Measurements from ENCODE around the gene TRIM15. TPM values are rescaled to one million over a fixed set of nuclear protein-coding genes. Genes with fewer than 3 reads are reported as not detected.
A peak's percentile ranks its signal among the peaks of the same experiment; 100 is the strongest.

TRIM15 gene
- total and polyA plus RNA-seq, 9 of the 15 experiments (the other 6 are each of a cell fraction or from before 2014, with no cell fraction given) = 0.06 to 2.6 (median 0.83) TPM

DNA sequence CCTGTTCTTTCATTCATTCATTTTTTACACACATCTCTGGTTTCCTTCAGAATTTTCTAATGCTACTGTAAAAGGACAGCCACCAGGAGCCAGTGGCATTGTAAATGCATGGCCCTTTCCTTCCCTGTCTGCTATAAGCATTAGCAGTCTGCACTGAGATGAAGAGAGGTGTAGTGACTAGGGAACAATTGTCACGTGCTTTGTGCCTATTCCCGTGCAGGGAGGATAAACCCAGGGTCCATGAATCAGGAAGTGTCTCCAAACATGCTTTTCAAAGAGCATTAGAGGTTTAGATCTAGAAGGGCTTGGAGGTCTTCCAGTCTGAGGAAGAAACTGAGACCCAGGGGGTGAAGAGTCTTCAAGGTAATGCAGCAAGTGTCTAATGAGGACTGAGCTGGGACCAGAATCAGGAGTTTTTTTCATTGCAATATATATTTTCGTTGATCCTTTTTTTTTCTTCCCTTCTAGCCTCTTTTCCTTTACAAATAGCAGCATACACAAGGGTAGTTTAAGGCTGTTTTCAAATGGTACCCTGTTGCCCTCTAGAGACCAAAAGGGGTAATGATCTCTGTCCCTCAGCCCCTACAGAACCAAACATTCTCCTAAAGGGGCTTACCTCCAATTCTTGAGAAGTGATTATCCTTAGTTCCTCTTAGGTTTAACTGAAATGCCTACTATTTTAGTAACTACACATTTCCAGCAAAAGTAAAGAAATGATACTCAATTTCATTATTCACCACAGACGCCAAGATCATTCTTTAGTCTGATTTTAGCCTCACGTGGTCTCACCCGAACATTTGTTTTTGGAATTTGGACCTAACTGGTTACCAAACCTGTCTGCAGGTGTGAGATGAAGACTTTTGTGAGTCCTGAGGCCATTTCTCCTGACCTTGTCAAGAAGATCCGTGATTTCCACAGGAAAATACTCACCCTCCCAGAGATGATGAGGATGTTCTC is 6.6 kb downstream of the TRIM15 start (continued):
- TF ChIP-seq ATF3 (IDR thresholded peaks at IDR 0.05) (no peak), ATF3 (CRISPR knock-in tag; conservative IDR thresholded peaks at IDR 0.05) (no peak), POLR2B (IDR thresholded peaks at IDR 0.05; ENCODE audit: low read depth, partially characterized antibody) (no peak), RB1 (IDR thresholded peaks at IDR 0.05; ENCODE audit: low read depth) (0 out of 2 replicates have a peak, but pooled peaks have one; percentile 40), ZKSCAN8 (CRISPR knock-in tag; IDR thresholded peaks at IDR 0.05) (no peak), SRSF3 (IDR thresholded peaks at IDR 0.05; ENCODE audit: insufficient read depth, low read length) (no peak), SMAD2 (IDR thresholded peaks at IDR 0.05; ENCODE audit: low read depth, low read length) (no peak), ELF4 (CRISPR knock-in tag; IDR thresholded peaks at IDR 0.05) (no peak), NCOR1 (IDR thresholded peaks at IDR 0.05) (no peak), PHTF2 (CRISPR knock-in tag; IDR thresholded peaks at IDR 0.05) (no peak), STAG1 (CRISPR knock-in tag; IDR thresholded peaks at IDR 0.05; ENCODE audit: borderline replicate concordance) (no peak), HDAC2 (IDR thresholded peaks at IDR 0.05) (no peak), FOSL1 (tag; conservative IDR thresholded peaks at IDR 0.05) (no peak), ZNF217 (CRISPR knock-in tag; IDR thresholded peaks at IDR 0.05) (no peak), ZNF431 (CRISPR knock-in tag; IDR thresholded peaks at IDR 0.05) (no peak), SPI1 (IDR thresholded peaks at IDR 0.05; ENCODE audit: borderline replicate concordance, low read depth, low read length) (no peak), FOXA3 (CRISPR knock-in tag; conservative IDR thresholded peaks at IDR 0.05 in 1 of 2, IDR thresholded peaks at IDR 0.05 in 1 of 2) (no peak), CHD1 (IDR thresholded peaks at IDR 0.05; ENCODE audit: low read length) (no peak), ZNF586 (CRISPR knock-in tag; conservative IDR thresholded peaks at IDR 0.05) (no peak), CC2D1A (IDR thresholded peaks at IDR 0.05) (no peak), SIX5 (IDR thresholded peaks at IDR 0.05; ENCODE audit: borderline replicate concordance in 1 of 2, insufficient read depth in 1 of 2, low read depth in 1 of 2, low read length in 2 of 2) (no peak), SMC3 (conservative IDR thresholded peaks at IDR 0.05; ENCODE audit: insufficient read depth, low read depth, low read length) (peak; percentile 63), JUND (IDR thresholded peaks at IDR 0.05; ENCODE audit: borderline replicate concordance, low read depth, low read length) (no peak), JUND (tag; IDR thresholded peaks at IDR 0.05; ENCODE audit: borderline replicate concordance, low read depth, low read length) (no peak), RAD21 (CRISPR knock-in tag; conservative IDR thresholded peaks at IDR 0.05 in 1 of 2, IDR thresholded peaks at IDR 0.05 in 1 of 2) (peak; percentile 82 to 92)
- TF ChIP-seq, protein P1, sequence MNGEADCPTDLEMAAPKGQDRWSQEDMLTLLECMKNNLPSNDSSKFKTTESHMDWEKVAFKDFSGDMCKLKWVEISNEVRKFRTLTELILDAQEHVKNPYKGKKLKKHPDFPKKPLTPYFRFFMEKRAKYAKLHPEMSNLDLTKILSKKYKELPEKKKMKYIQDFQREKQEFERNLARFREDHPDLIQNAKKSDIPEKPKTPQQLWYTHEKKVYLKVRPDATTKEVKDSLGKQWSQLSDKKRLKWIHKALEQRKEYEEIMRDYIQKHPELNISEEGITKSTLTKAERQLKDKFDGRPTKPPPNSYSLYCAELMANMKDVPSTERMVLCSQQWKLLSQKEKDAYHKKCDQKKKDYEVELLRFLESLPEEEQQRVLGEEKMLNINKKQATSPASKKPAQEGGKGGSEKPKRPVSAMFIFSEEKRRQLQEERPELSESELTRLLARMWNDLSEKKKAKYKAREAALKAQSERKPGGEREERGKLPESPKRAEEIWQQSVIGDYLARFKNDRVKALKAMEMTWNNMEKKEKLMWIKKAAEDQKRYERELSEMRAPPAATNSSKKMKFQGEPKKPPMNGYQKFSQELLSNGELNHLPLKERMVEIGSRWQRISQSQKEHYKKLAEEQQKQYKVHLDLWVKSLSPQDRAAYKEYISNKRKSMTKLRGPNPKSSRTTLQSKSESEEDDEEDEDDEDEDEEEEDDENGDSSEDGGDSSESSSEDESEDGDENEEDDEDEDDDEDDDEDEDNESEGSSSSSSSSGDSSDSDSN (IDR thresholded peaks at IDR 0.05; ENCODE audit: borderline replicate concordance in 1 of 2, low read depth in 2 of 2, low read length in 2 of 2) = no peak

Measured in K562 (cell line).